ENCODE measurements around the gene SEC14L1.

Gene SEC14L1

GRCh38 chr17:77233635-77234334 is 93.0 kb downstream of the SEC14L1 start:
- Histone ChIP-seq H3K27ac (ENCODE audit: low read length) (no peak overlapping the region), H3K27me3 (ENCODE audit: low read depth, low read length) (no peaks in the 10 kb centered on the region), H3K4me1 (ENCODE audit: control insufficient read depth in 1 of 2, insufficient read depth in 2 of 2, low read length in 2 of 2) (peaks cover 0 to 3% of the 10 kb centered on the region in 2 donors)

GRCh38 chr17:77234695-77235094 is 93.9 kb downstream of the SEC14L1 start:
- H3K36me3 ChIP-seq (ENCODE audit: control insufficient read depth in 1 of 2, insufficient read depth in 2 of 2, low read length in 2 of 2), result no peaks in the 10 kb centered on the region

More at GRCh38 chr17:77233635-77234334, 93.0 kb downstream of the SEC14L1 start:
- Histone ChIP-seq H3K36me3 (ENCODE audit: control insufficient read depth in 1 of 2, insufficient read depth in 2 of 2, low read length in 2 of 2) (no peaks in the 10 kb centered on the region), H3K9me3 (ENCODE audit: control insufficient read depth in 1 of 2, low read length in 2 of 2) (no peaks in the 10 kb centered on the region), H3K4me3 (ENCODE audit: low read depth in 1 of 2, low read length in 2 of 2) (no peak overlapping the region)

GRCh38 chr17:77235370-77235941 is 94.7 kb downstream of the SEC14L1 start:
- Histone ChIP-seq H3K36me3 (ENCODE audit: control insufficient read depth in 1 of 2, insufficient read depth in 2 of 2, low read length in 2 of 2) (no peaks in the 10 kb centered on the region), H3K9me3 (ENCODE audit: control insufficient read depth in 1 of 2, low read length in 2 of 2) (no peaks in the 10 kb centered on the region), H3K27ac (ENCODE audit: low read length) (peak overlapping the region; percentile 49), H3K4me1 (ENCODE audit: control insufficient read depth in 1 of 2, insufficient read depth in 2 of 2, low read length in 2 of 2) (peaks cover 0 to 3% of the 10 kb centered on the region in 2 donors), H3K4me3 (ENCODE audit: low read depth in 1 of 2, low read length in 2 of 2) (peak overlapping the region in 1 of 2 donors; percentile 28), H3K27me3 (ENCODE audit: low read depth, low read length) (no peaks in the 10 kb centered on the region)

More at GRCh38 chr17:77234695-77235094, 93.9 kb downstream of the SEC14L1 start:
- Histone ChIP-seq H3K4me3 (ENCODE audit: low read depth in 1 of 2, low read length in 2 of 2) (peak overlapping the region in 1 of 2 donors; percentile 28), H3K27me3 (ENCODE audit: low read depth, low read length) (no peaks in the 10 kb centered on the region), H3K4me1 (ENCODE audit: control insufficient read depth in 1 of 2, insufficient read depth in 2 of 2, low read length in 2 of 2) (peaks cover 0 to 3% of the 10 kb centered on the region in 2 donors), H3K27ac (ENCODE audit: low read length) (no peak overlapping the region), H3K9me3 (ENCODE audit: control insufficient read depth in 1 of 2, low read length in 2 of 2) (no peaks in the 10 kb centered on the region)

- H3K27ac ChIP-seq (ENCODE audit: low read length), result no peak overlapping the region
These were observed 96.7 kb downstream of the SEC14L1 start for GRCh38 chr17:77237232-77238008.

GRCh38 chr17:77240976-77241375 is 100.2 kb downstream of the SEC14L1 start:
- H3K9me3 ChIP-seq (ENCODE audit: control insufficient read depth in 1 of 2, low read length in 2 of 2), result no peaks in the 10 kb centered on the region
- no peaks in the 10 kb centered on the region for H3K27me3 ChIP-seq (ENCODE audit: low read depth, low read length)
- H3K27ac ChIP-seq (ENCODE audit: low read length), result no peak overlapping the region
- no peaks in the 10 kb centered on the region for H3K36me3 ChIP-seq (ENCODE audit: control insufficient read depth in 1 of 2, insufficient read depth in 2 of 2, low read length in 2 of 2)
- no peaks in the 10 kb centered on the region for H3K4me1 ChIP-seq (ENCODE audit: control insufficient read depth in 1 of 2, insufficient read depth in 2 of 2, low read length in 2 of 2)
- H3K4me3 ChIP-seq (ENCODE audit: low read depth in 1 of 2, low read length in 2 of 2), result no peak overlapping the region

More at GRCh38 chr17:77237232-77238008, 96.7 kb downstream of the SEC14L1 start:
- Histone ChIP-seq H3K4me3 (ENCODE audit: low read depth in 1 of 2, low read length in 2 of 2) (no peak overlapping the region), H3K4me1 (ENCODE audit: control insufficient read depth in 1 of 2, insufficient read depth in 2 of 2, low read length in 2 of 2) (peaks cover 0 to 3% of the 10 kb centered on the region in 2 donors), H3K27me3 (ENCODE audit: low read depth, low read length) (no peaks in the 10 kb centered on the region), H3K36me3 (ENCODE audit: control insufficient read depth in 1 of 2, insufficient read depth in 2 of 2, low read length in 2 of 2) (no peaks in the 10 kb centered on the region), H3K9me3 (ENCODE audit: control insufficient read depth in 1 of 2, low read length in 2 of 2) (no peaks in the 10 kb centered on the region)

- no peaks in the 10 kb centered on the region for H3K36me3 ChIP-seq (ENCODE audit: control insufficient read depth in 1 of 2, insufficient read depth in 2 of 2, low read length in 2 of 2)
- H3K4me1 ChIP-seq (ENCODE audit: control insufficient read depth in 1 of 2, insufficient read depth in 2 of 2, low read length in 2 of 2), result peaks cover 0 to 7% of the 10 kb centered on the region in 2 donors
- no peak overlapping the region for H3K27ac ChIP-seq (ENCODE audit: low read length)
- no peaks in the 10 kb centered on the region for H3K27me3 ChIP-seq (ENCODE audit: low read depth, low read length)
- H3K9me3 ChIP-seq (ENCODE audit: control insufficient read depth in 1 of 2, low read length in 2 of 2), result no peaks in the 10 kb centered on the region
- no peak overlapping the region for H3K4me3 ChIP-seq (ENCODE audit: low read depth in 1 of 2, low read length in 2 of 2)
These were observed 101.5 kb downstream of the SEC14L1 start for GRCh38 chr17:77242118-77242851.

GRCh38 chr17:77245162-77245926 is 104.6 kb downstream of the SEC14L1 start:
- Histone ChIP-seq H3K4me3 (ENCODE audit: low read depth in 1 of 2, low read length in 2 of 2) (no peak overlapping the region), H3K36me3 (ENCODE audit: control insufficient read depth in 1 of 2, insufficient read depth in 2 of 2, low read length in 2 of 2) (no peaks in the 10 kb centered on the region), H3K4me1 (ENCODE audit: control insufficient read depth in 1 of 2, insufficient read depth in 2 of 2, low read length in 2 of 2) (peaks cover 0 to 7% of the 10 kb centered on the region in 2 donors), H3K27ac (ENCODE audit: low read length) (no peak overlapping the region), H3K27me3 (ENCODE audit: low read depth, low read length) (no peaks in the 10 kb centered on the region), H3K9me3 (ENCODE audit: control insufficient read depth in 1 of 2, low read length in 2 of 2) (no peaks in the 10 kb centered on the region)

- Histone ChIP-seq H3K27me3 (ENCODE audit: low read depth, low read length) (no peaks in the 10 kb centered on the region), H3K9me3 (ENCODE audit: control insufficient read depth in 1 of 2, low read length in 2 of 2) (no peaks in the 10 kb centered on the region), H3K36me3 (ENCODE audit: control insufficient read depth in 1 of 2, insufficient read depth in 2 of 2, low read length in 2 of 2) (no peaks in the 10 kb centered on the region), H3K4me1 (ENCODE audit: control insufficient read depth in 1 of 2, insufficient read depth in 2 of 2, low read length in 2 of 2) (peaks cover 0 to 7% of the 10 kb centered on the region in 2 donors), H3K4me3 (ENCODE audit: low read depth in 1 of 2, low read length in 2 of 2) (peak overlapping the region; percentile 56 to 70), H3K27ac (ENCODE audit: low read length) (no peak overlapping the region)
These were observed 105.6 kb downstream of the SEC14L1 start for GRCh38 chr17:77246110-77247047.

GRCh38 chr17:77247048-77247541 is 106.3 kb downstream of the SEC14L1 start:
- no peak overlapping the region for H3K27ac ChIP-seq (ENCODE audit: low read length)
- H3K4me3 ChIP-seq (ENCODE audit: low read depth in 1 of 2, low read length in 2 of 2), result peak overlapping the region; percentile 56 to 70
- H3K4me1 ChIP-seq (ENCODE audit: control insufficient read depth in 1 of 2, insufficient read depth in 2 of 2, low read length in 2 of 2), result peaks cover 0 to 7% of the 10 kb centered on the region in 2 donors
- H3K36me3 ChIP-seq (ENCODE audit: control insufficient read depth in 1 of 2, insufficient read depth in 2 of 2, low read length in 2 of 2), result no peaks in the 10 kb centered on the region
- no peaks in the 10 kb centered on the region for H3K9me3 ChIP-seq (ENCODE audit: control insufficient read depth in 1 of 2, low read length in 2 of 2)
- no peaks in the 10 kb centered on the region for H3K27me3 ChIP-seq (ENCODE audit: low read depth, low read length)

All from muscle layer of duodenum (tissue), 2 donors.